ENCODE data around the gene PPM1E.

DNA sequence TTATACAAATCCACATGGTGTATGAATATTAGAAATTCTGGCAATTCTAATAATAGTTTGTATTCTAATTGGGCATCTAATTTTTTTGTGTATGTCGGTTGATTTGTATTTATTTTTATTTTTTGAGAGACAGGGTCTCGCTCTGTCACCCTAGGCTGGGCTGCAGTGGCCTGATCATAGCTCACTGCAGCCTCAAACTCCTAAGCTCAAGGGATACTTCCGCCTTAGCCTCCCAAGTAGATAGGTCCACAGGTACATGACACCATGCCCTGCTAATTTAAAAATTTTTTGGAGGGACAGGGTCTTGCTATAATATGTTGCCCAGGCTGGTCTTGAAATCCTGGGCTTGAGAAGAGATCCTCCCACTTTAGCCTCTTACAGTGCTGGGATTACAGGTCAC is 246.5 kb downstream of the PPM1E start:
- TF ChIP-seq POU5F1 (IDR thresholded peaks at IDR 0.05; ENCODE audit: low read depth, low read length) (no peak), EZH2 (IDR thresholded peaks at IDR 0.05; ENCODE audit: low read depth, low read length, severe bottlenecking) (no peak)

Data from H1 (cell line).